Amygdala (tissue), 56 donors: Measurements from ENCODE around the gene TOMM5.
A peak's percentile ranks its signal among the peaks of the same experiment; 100 is the strongest.

Experiments used
- DNase-seq, 56 donors: peaks; one replicate each; lab custom pipeline; 2025; lab: John Stamatoyannopoulos, UW

Gene TOMM5

GRCh38 chr9:37592108-37592951 lies at the start of gene TOMM5:
Gene TOMM5, minus strand, starts transcription at chr9:37592597. Its CDS starts 65 bp downstream, at chr9:37592532.
- DNase-seq, result peak; percentile 46 to 94 (median 86)

- DNase-seq, result no peak
Observed at GRCh38 chr9:37641331-37641730, 48.9 kb upstream of the TOMM5 start.

GRCh38 chr9:37640246-37640645 lies 47.8 kb upstream of the TOMM5 start:
- DNase-seq, result no peak

- no peak for DNase-seq
Observed at GRCh38 chr9:37639841-37640240, 47.4 kb upstream of the TOMM5 start.

- DNase-seq, result no peak
Observed at GRCh38 chr9:37639109-37639762, 46.8 kb upstream of the TOMM5 start.

GRCh38 chr9:37636511-37637448 lies 44.4 kb upstream of the TOMM5 start:
- DNase-seq, result no peak

GRCh38 chr9:37635808-37636207 lies 43.4 kb upstream of the TOMM5 start:
- DNase-seq, result no peak

GRCh38 chr9:37632479-37632878 lies 40.1 kb upstream of the TOMM5 start:
- no peak for DNase-seq

GRCh38 chr9:37626708-37627292 lies 34.4 kb upstream of the TOMM5 start:
- no peak for DNase-seq

- no peak for DNase-seq
Observed at GRCh38 chr9:37625758-37626147, 33.4 kb upstream of the TOMM5 start.

GRCh38 chr9:37625036-37625757 lies 32.8 kb upstream of the TOMM5 start:
- DNase-seq, result no peak

- DNase-seq, result no peak
Observed at GRCh38 chr9:37624073-37624472, 31.7 kb upstream of the TOMM5 start.

GRCh38 chr9:37623267-37623666 lies 30.9 kb upstream of the TOMM5 start:
- DNase-seq, result no peak

- DNase-seq, result no peak
Observed at GRCh38 chr9:37622462-37622861, 30.1 kb upstream of the TOMM5 start.

- DNase-seq, result no peak
Observed at GRCh38 chr9:37621273-37622121, 29.1 kb upstream of the TOMM5 start.

- DNase-seq, result no peak
Observed at GRCh38 chr9:37620396-37620795, 28.0 kb upstream of the TOMM5 start.

- no peak for DNase-seq
Observed at GRCh38 chr9:37619806-37620205, 27.4 kb upstream of the TOMM5 start.

- DNase-seq, result no peak
Observed at GRCh38 chr9:37618817-37619216, 26.4 kb upstream of the TOMM5 start.

- DNase-seq, result no peak
Observed at GRCh38 chr9:37617832-37618231, 25.4 kb upstream of the TOMM5 start.
